ENCODE measurements around the gene HSFX3.
"Not testable (repeated sequence)": the region's sequence is repeated elsewhere in the genome, so short reads cannot be mapped to it uniquely, and the experiment has no call there.

Gene HSFX3

GRCh38 chrX:149541521-149542047, 8.1 kb downstream of the HSFX3 start:
- no peaks in the 10 kb centered on the region for H3K9me3 ChIP-seq (ENCODE audit: low read depth, low read length)
- H3K27ac ChIP-seq: no peak overlapping the region
- TF ChIP-seq POLR2AphosphoS5 (IDR thresholded peaks at IDR 0.05; ENCODE audit: borderline replicate concordance, low read depth, low read length) (no peak), FOXP2 (optimal IDR thresholded peaks at IDR 0.05; ENCODE audit: control extremely low read depth, extremely low read length, insufficient read depth) (no peak), EZH2 (IDR thresholded peaks at IDR 0.05) (no peak)
- no peaks in the 10 kb centered on the region for H3K36me3 ChIP-seq (ENCODE audit: insufficient read depth, low read length)
- H3K9ac ChIP-seq (ENCODE audit: insufficient read length): peak overlapping the region; percentile 83
- no peak for DNase-seq (ENCODE audit: low read depth, low spot score)
- H3K4me3 ChIP-seq: peak overlapping the region; percentile 86

- Histone ChIP-seq H3K4me3 (peak within 1 kb of the TSS; percentile 86), H3K27ac (peak within 1 kb of the TSS; percentile 89), H3K9me3 (ENCODE audit: low read depth, low read length) (no peaks in the 10 kb centered on the region), H3K36me3 (ENCODE audit: insufficient read depth, low read length) (no peaks in the 10 kb centered on the region), H3K9ac (ENCODE audit: insufficient read length) (peak within 1 kb of the TSS; percentile 83)
- TF ChIP-seq EZH2 (IDR thresholded peaks at IDR 0.05) (no peak), FOXP2 (optimal IDR thresholded peaks at IDR 0.05; ENCODE audit: control extremely low read depth, extremely low read length, insufficient read depth) (peak; percentile 45), POLR2AphosphoS5 (IDR thresholded peaks at IDR 0.05; ENCODE audit: borderline replicate concordance, low read depth, low read length) (peak; percentile 31; the same call in 1 of the 2 replicates)
- peak; percentile 86 for DNase-seq (ENCODE audit: low read depth, low spot score)
Observed at GRCh38 chrX:149540621-149541520, 8.9 kb downstream of the HSFX3 start, which contains the start of gene EOLA1. EOLA1 (plus strand) TSS chrX:149541012; CDS start chrX:149545631, 4,619 bp downstream.

- Histone ChIP-seq H3K9ac (ENCODE audit: insufficient read length) (peak overlapping the region; percentile 70), H3K9me3 (ENCODE audit: low read depth, low read length) (no peaks in the 10 kb centered on the region), H3K4me3 (peak overlapping the region; percentile 86), H3K27ac (peak overlapping the region; percentile 89), H3K36me3 (ENCODE audit: insufficient read depth, low read length) (no peaks in the 10 kb centered on the region)
- TF ChIP-seq FOXP2 (optimal IDR thresholded peaks at IDR 0.05; ENCODE audit: control extremely low read depth, extremely low read length, insufficient read depth) (no peak), POLR2AphosphoS5 (IDR thresholded peaks at IDR 0.05; ENCODE audit: borderline replicate concordance, low read depth, low read length) (no peak), EZH2 (IDR thresholded peaks at IDR 0.05) (no peak)
- peak; percentile 10 for DNase-seq (ENCODE audit: low read depth, low spot score)
Observed at GRCh38 chrX:149540131-149540620, 9.5 kb downstream of the HSFX3 start.

GRCh38 chrX:149539283-149540130, 10.2 kb downstream of the HSFX3 start:
- Histone ChIP-seq H3K9me3 (ENCODE audit: low read depth, low read length) (no peaks in the 10 kb centered on the region), H3K36me3 (ENCODE audit: insufficient read depth, low read length) (no peaks in the 10 kb centered on the region), H3K27ac (no peak overlapping the region), H3K9ac (ENCODE audit: insufficient read length) (no peak overlapping the region), H3K4me3 (peak overlapping the region; percentile 75)
- peak; percentile 78 for DNase-seq (ENCODE audit: low read depth, low spot score)
- TF ChIP-seq EZH2 (IDR thresholded peaks at IDR 0.05): no peak
- no peak for TF ChIP-seq POLR2AphosphoS5 (IDR thresholded peaks at IDR 0.05; ENCODE audit: borderline replicate concordance, low read depth, low read length)

- not testable (repeated sequence) for H3K9ac ChIP-seq (ENCODE audit: insufficient read length); DNase-seq (ENCODE audit: low read depth, low spot score); H3K9me3 ChIP-seq (ENCODE audit: low read depth, low read length); H3K27ac ChIP-seq; H3K4me3 ChIP-seq; H3K36me3 ChIP-seq (ENCODE audit: insufficient read depth, low read length)
Observed at GRCh38 chrX:149537474-149537873, 12.2 kb downstream of the HSFX3 start.

- not testable (repeated sequence) for H3K27ac ChIP-seq; DNase-seq (ENCODE audit: low read depth, low spot score); H3K9ac ChIP-seq (ENCODE audit: insufficient read length); H3K9me3 ChIP-seq (ENCODE audit: low read depth, low read length); H3K4me3 ChIP-seq; H3K36me3 ChIP-seq (ENCODE audit: insufficient read depth, low read length)
Observed at GRCh38 chrX:149534926-149535602, 14.7 kb downstream of the HSFX3 start.

GRCh38 chrX:149533999-149534398, 15.7 kb downstream of the HSFX3 start:
- H3K4me3 ChIP-seq; DNase-seq (ENCODE audit: low read depth, low spot score); H3K36me3 ChIP-seq (ENCODE audit: insufficient read depth, low read length); H3K9me3 ChIP-seq (ENCODE audit: low read depth, low read length); H3K9ac ChIP-seq (ENCODE audit: insufficient read length); H3K27ac ChIP-seq: not testable (repeated sequence)

- H3K4me3 ChIP-seq; H3K27ac ChIP-seq; H3K9me3 ChIP-seq (ENCODE audit: low read depth, low read length); H3K9ac ChIP-seq (ENCODE audit: insufficient read length); H3K36me3 ChIP-seq (ENCODE audit: insufficient read depth, low read length); DNase-seq (ENCODE audit: low read depth, low spot score): not testable (repeated sequence)
Observed at GRCh38 chrX:149532868-149533267, 16.9 kb downstream of the HSFX3 start.

Measured in SK-N-MC (cell line).